NCI-H1105 (cell line): ENCODE measurements around the gene DUOX2.
"Not testable (repeated sequence)": the region's sequence is repeated elsewhere in the genome, so short reads cannot be mapped to it uniquely, and the experiment has no call there.

Source experiments
- DNase-seq: peaks from one replicate; lab custom pipeline; 2025; lab: John Stamatoyannopoulos, UW

Gene DUOX2

GRCh38 chr15:45073602-45074001 lies 40.4 kb downstream of the DUOX2 start:
- not testable (repeated sequence) for DNase-seq

GRCh38 chr15:45069942-45070360 lies 44.0 kb downstream of the DUOX2 start:
- DNase-seq = not testable (repeated sequence)

GRCh38 chr15:45064386-45064785 lies 49.6 kb downstream of the DUOX2 start:
- DNase-seq = no peak

GRCh38 chr15:45062301-45062700 lies 51.7 kb downstream of the DUOX2 start:
- DNase-seq = not testable (repeated sequence)

- not testable (repeated sequence) for DNase-seq
Measured at GRCh38 chr15:45058690-45059675, 55.0 kb downstream of the DUOX2 start.

GRCh38 chr15:45052676-45053075 lies 61.3 kb downstream of the DUOX2 start:
- DNase-seq = not testable (repeated sequence)

- no peak for DNase-seq
Measured at GRCh38 chr15:45050587-45050986, 63.4 kb downstream of the DUOX2 start.

GRCh38 chr15:45048794-45049631 lies 65.0 kb downstream of the DUOX2 start:
- DNase-seq = no peak

GRCh38 chr15:45048449-45048793 lies 65.6 kb downstream of the DUOX2 start:
- DNase-seq = not testable (repeated sequence)

- not testable (repeated sequence) for DNase-seq
Measured at GRCh38 chr15:45044270-45044669, 69.7 kb downstream of the DUOX2 start.

GRCh38 chr15:45042859-45043258 lies 71.1 kb downstream of the DUOX2 start:
- DNase-seq = not testable (repeated sequence)
